Neural crest cell (in vitro differentiated cells): Measurements from ENCODE around the gene PRSS48. TPM values are rescaled to one million over a fixed set of nuclear protein-coding genes. Genes with fewer than 3 reads are reported as not detected.
"Not testable (repeated sequence)": the region's sequence is repeated elsewhere in the genome, so short reads cannot be mapped to it uniquely, and the experiment has no call there.

Source experiments
- DNase-seq: peaks from one replicate; pipeline ENCODE4 v3.0.0; 2021; ENCODE audit warnings: low read depth, mixed read lengths, low spot score
- H3K27ac Mint-ChIP-seq: one replicate; pipeline ENCODE4 v1.8.0; 2021; ENCODE audit warnings: mild to moderate bottlenecking, mixed read lengths; ENCODE audit not compliant: unreplicated experiment
- H3K27me3 Mint-ChIP-seq: 2 replicates; pipeline ENCODE4 v1.8.0; 2021; ENCODE audit warnings: low read depth, mild to moderate bottlenecking, mixed read lengths
- H3K36me3 Mint-ChIP-seq: 2 replicates; pipeline ENCODE4 v1.8.0; 2021; ENCODE audit warnings: low read depth, mild to moderate bottlenecking, mixed read lengths
- H3K4me1 Mint-ChIP-seq: 2 replicates; pipeline ENCODE4 v1.8.0; 2021; ENCODE audit warnings: mixed read lengths
- H3K4me3 Mint-ChIP-seq: one replicate; pipeline ENCODE4 v1.8.0; 2021; ENCODE audit warnings: mild to moderate bottlenecking, mixed read lengths
- H3K9me3 Mint-ChIP-seq: 2 replicates; pipeline ENCODE4 v1.8.0; 2021; ENCODE audit warnings: mixed read lengths
- total RNA-seq: library from RNA; stranded (reverse); gene quantifications from 2 replicates; pipeline ENCODE4 v1.2.1, GENCODE V29; 2021
- TF ChIP-seq, protein P1 (sequence below): fragments of 200-600 bp; sonication (generic); conservative IDR thresholded peaks from 2 replicates; pipeline ENCODE4 v1.5.0; 2021; ENCODE audit warnings: antibody characterized with exemption, mild to moderate bottlenecking

Gene PRSS48
- total RNA-seq, 1 donor from 2014 or later, result not detected

DNA sequence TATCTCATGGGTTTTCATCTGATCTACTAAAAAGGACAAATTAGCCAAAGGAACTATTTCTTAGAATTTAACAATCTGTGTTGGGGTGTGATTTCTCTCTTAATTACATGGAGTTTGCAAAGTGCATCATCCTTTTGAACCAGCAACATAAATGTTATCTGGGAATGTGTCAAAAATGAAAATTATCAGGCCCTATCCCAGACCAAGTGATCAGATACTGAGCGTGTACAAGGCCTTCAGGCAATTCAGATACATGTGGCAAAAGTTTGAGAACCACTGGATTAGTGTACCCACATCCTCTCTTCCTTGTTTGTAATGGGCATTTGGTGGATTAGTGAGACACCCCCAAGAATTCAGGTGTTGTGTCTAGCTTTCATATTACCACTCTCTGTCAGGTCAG lies 44.6 kb downstream of the PRSS48 start:
- H3K27ac Mint-ChIP-seq, result no peak overlapping the region
- TF ChIP-seq, protein P1, sequence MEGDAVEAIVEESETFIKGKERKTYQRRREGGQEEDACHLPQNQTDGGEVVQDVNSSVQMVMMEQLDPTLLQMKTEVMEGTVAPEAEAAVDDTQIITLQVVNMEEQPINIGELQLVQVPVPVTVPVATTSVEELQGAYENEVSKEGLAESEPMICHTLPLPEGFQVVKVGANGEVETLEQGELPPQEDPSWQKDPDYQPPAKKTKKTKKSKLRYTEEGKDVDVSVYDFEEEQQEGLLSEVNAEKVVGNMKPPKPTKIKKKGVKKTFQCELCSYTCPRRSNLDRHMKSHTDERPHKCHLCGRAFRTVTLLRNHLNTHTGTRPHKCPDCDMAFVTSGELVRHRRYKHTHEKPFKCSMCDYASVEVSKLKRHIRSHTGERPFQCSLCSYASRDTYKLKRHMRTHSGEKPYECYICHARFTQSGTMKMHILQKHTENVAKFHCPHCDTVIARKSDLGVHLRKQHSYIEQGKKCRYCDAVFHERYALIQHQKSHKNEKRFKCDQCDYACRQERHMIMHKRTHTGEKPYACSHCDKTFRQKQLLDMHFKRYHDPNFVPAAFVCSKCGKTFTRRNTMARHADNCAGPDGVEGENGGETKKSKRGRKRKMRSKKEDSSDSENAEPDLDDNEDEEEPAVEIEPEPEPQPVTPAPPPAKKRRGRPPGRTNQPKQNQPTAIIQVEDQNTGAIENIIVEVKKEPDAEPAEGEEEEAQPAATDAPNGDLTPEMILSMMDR, result no peak
- DNase-seq, result no peak

DNA sequence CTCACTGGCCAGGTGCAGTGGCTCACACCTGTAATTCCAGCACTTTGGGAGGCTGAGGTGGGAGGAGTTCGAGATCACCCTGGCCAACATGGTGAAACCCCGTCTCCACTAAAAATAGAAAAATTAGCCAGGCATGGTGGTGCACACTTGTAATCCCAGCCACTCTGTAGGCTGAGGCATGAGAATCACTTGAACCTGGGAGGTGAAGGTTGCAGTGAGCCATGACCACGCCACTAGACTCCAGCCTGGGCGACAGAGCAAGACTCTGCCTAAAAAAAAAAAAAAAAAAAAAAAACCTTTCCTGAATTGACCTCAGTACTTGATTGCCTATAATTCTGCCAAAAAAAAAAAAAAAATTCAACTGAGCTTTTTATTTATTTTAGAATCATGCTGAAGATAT lies 45.2 kb downstream of the PRSS48 start:
- not testable (repeated sequence) for H3K27ac Mint-ChIP-seq, H3K36me3 Mint-ChIP-seq, H3K9me3 Mint-ChIP-seq, H3K27me3 Mint-ChIP-seq, DNase-seq
- peak overlapping the region; percentile 90 for H3K4me3 Mint-ChIP-seq
- H3K4me1 Mint-ChIP-seq, result peaks cover 51% of the 10 kb centered on the region

More for the DNA sequence above, 44.6 kb downstream of the PRSS48 start:
- Mint-ChIP-seq H3K9me3 (no peaks in the 10 kb centered on the region), H3K4me1 (peaks cover 56% of the 10 kb centered on the region), H3K27me3 (no peaks in the 10 kb centered on the region), H3K36me3 (peaks cover 3% of the 10 kb centered on the region), H3K4me3 (peak overlapping the region; percentile 20)

GRCh38 chr4:151322570-151322969 lies 45.6 kb downstream of the PRSS48 start:
- DNase-seq, result no peak
- no peaks in the 10 kb centered on the region for H3K27me3 Mint-ChIP-seq
- TF ChIP-seq, protein P1, result no peak

GRCh38 chr4:151323667-151324066 lies 46.7 kb downstream of the PRSS48 start:
- TF ChIP-seq, protein P1, result no peak
- H3K4me1 Mint-ChIP-seq, result peaks cover 47% of the 10 kb centered on the region
- H3K4me3 Mint-ChIP-seq, result peak overlapping the region; percentile 90
- H3K36me3 Mint-ChIP-seq, result peaks cover 3% of the 10 kb centered on the region
- no peaks in the 10 kb centered on the region for H3K27me3 Mint-ChIP-seq
- DNase-seq, result no peak
- no peaks in the 10 kb centered on the region for H3K9me3 Mint-ChIP-seq
- H3K27ac Mint-ChIP-seq, result no peak overlapping the region

More at GRCh38 chr4:151322570-151322969, 45.6 kb downstream of the PRSS48 start:
- Mint-ChIP-seq H3K9me3 (no peaks in the 10 kb centered on the region), H3K36me3 (peaks cover 3% of the 10 kb centered on the region), H3K27ac (no peak overlapping the region), H3K4me1 (peaks cover 47% of the 10 kb centered on the region), H3K4me3 (peak overlapping the region; percentile 90)

DNA sequence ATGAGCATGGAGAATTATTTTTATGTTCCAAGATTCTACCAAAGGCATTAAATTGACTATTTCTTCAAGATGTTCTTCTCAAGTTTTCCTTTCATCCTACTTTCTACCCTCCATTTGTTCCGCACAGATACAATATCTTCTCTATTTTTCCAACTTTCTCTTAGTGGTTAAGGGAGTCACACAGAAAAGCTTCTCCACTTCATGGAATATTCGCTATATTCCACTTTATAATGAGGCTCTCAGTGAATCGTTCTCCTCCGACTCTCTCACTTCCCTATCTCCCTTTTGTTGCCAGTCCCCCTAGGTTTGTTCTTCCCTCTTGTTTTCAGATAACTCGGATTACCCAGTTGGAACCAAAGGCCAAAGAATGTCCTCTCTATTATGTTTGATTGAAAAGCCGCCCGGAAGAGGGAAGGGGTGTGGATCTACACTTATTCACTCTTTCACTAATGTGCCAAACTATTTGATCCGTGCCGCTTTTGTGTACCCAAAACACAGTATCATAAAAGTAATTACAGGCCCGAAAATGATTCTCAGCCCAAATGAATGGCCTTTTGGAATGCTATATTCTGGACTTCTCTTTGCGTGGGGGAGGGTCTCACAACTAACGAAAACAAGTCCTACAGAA lies 47.3 kb downstream of the PRSS48 start:
- Mint-ChIP-seq H3K27me3 (no peaks in the 10 kb centered on the region), H3K9me3 (no peaks in the 10 kb centered on the region), H3K27ac (peak overlapping the region; percentile 65), H3K4me1 (peaks cover 47% of the 10 kb centered on the region), H3K4me3 (peak overlapping the region; percentile 90), H3K36me3 (peaks cover 3% of the 10 kb centered on the region)
- DNase-seq, result no peak
- TF ChIP-seq, protein P1, result no peak

GRCh38 chr4:151324752-151325110 lies 47.8 kb downstream of the PRSS48 start:
- TF ChIP-seq, protein P1, result no peak
- peaks cover under 1% of the 10 kb centered on the region for H3K36me3 Mint-ChIP-seq
- peak overlapping the region; percentile 90 for H3K4me3 Mint-ChIP-seq
- peak; percentile 45 for DNase-seq
- H3K9me3 Mint-ChIP-seq, result no peaks in the 10 kb centered on the region
- H3K27ac Mint-ChIP-seq, result peak overlapping the region; percentile 65
- peaks cover 47% of the 10 kb centered on the region for H3K4me1 Mint-ChIP-seq
- no peaks in the 10 kb centered on the region for H3K27me3 Mint-ChIP-seq
